Measurements from ENCODE around the gene GRM8.
"Not testable (repeated sequence)": the region's sequence is repeated elsewhere in the genome, so short reads cannot be mapped to it uniquely, and the experiment has no call there.

The GRM8 gene

DNA sequence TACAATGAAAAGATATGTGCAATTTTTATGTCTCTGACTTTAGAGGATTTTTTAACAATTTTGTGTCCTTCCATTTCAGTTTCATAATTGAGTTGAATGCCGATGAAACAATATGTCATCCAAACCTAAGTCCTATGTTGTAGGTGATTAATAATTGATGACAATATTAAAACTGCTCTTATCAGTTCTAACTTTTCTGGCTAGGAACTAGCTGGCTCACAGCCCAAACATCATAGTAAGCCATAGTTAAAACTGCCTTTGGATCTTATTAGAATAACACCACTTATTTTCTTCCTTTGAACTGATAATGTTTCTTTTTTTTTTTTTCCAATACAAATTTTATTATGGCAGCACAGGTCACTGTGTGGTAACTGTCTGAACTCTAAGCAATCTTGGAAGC lies 230.9 kb downstream of the GRM8 start:
- DNase-seq = no peak

DNA sequence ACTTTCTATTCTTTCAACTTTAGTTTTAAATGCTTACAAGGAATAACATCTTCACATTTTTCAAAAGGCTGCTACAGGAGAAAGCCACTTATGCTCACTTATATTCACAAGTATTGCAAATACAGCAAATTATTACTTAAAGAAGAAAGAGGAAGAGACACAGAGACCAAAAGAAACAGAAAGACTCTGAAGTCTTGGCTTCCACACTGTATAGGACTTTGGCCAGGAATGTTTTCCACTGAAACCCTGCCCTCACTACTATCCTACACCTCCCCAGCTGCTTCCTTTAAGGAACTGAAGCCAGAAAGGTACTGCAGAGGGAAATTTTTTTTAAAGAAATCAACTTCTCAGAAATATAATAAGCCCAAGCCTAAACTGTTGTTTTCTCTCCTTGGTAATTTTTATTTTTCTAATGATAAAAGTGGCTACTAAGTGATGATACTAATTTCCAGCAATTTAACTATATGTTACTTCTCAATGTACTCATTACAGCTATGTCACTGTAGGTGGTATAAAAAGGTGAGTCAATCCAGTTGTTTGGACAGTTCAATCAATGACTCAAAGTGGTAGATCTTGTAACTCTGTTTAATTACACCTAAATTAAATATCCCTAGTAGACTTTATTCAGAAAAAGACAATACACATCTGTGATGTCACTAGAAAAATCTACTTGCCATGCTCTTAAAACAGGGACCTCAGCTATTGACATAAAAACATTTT lies 231.6 kb downstream of the GRM8 start:
- no peak for DNase-seq

DNA sequence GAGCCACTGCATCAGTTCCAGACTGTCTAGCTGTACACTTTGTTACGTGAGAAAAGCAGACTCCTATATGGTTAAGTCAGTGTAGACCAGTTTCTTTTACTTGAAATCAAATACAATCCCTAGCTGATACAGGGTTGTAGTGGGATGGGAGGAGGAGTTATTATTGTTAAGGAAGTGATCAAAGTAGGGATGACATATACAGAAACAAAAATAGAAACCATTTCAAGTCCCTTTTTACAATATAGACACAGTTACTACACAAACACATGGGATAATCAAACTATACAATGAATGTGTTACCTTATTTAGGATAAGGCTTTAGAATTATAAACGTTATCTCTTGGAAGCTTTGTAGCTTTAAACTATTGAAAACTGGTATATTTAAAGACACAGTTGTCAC lies 233.9 kb downstream of the GRM8 start:
- DNase-seq = no peak

DNA sequence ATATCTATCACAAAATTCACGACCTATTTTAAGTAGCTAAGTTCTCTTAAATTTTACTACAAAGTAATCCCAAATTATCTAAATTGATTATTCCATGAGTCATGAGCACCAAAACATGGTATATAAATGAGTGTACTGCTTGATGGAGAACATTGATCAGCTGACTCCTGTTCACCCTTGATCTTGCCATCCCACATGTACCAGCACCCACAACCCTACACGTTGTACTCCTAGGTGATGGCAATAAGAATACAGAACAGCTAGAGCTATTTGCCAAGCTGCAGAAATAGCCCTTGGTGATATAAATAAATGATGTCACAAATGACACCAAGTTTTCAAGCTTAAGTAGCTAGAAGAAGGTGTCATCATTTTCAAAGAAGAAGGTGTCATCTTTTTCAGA lies 235.5 kb downstream of the GRM8 start:
- DNase-seq = no peak

DNA sequence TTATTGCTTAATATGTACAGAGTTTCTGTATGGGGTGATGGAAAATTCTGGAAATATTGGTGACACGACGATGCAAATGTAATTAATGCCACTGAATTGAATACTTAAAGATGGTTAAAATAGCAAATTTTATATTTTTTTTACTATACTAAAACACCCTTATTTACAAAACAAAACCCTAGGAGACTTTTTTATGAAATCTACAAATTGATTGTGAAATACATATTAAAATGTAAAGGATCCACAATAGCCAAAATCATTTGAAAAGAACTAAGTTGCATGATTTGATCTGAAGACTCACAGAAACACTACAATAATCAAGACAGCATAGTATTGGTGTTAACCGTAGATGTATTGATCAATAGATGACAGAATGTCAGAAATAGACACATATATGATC lies 252.0 kb downstream of the GRM8 start:
- DNase-seq = no peak

DNA sequence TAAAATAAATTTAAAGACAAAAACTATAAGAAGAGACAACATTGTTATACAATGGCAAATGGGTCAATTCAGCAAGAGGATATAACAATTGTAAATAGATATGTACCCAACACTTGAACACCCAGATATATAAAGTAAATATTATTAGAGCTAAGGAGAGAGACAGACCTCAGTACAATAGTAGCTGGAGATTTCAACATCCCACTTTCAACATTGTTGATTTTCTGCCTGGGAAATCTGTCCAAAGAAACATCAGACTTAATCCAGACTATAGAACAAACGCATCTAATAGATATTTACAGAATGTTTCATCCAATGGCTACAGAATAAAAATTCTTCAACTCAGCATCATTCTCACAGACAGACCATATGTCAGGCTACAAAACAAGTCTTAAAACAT lies 256.1 kb downstream of the GRM8 start:
- DNase-seq = no peak

DNA sequence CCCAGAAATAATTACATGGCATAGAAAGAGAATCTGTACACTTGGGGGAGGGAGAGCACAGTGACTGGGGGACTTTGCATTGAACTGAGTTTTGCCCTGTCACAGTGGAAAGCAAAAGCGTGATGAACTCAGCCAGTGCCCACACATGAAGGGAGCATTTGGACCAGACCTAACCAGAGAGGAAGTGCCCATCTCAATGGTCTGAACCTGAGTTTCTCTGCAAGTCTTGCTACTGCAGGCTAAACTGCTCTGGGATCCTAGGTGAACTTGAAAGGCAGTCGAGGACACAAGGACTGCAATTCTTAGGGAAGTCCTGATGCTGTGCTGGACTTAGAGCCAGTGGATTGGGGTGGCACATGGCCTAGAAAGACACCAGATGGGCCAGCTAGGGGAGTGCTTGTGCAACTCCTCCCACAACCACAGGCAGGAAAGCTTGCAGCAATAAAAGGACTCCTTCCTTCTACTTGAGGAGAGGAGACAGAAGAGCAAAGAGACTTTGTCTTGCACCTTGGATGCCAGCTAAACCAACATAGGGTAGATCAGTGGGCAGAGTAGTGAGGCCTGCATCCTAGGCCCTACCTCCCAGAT lies 259.0 kb downstream of the GRM8 start:
- DNase-seq = no peak

DNA sequence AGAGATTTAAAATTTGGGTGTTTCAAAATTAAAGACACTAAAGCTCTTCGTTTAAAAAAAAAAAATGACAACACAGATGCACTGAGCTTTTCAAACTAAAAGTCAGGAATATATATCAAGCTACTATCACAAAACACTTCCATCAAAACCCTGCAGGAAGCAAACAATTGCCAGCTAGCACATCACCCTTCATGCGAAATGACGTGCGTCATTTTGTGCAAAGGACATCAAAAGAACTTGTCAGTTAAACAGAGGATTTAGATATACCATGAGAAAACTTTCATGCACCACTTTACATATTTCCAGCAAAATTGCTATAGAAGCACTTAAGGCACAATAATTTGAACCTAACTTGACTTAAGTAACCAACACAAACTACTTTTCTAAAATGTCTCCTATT lies 264.7 kb downstream of the GRM8 start:
- no peak for DNase-seq

DNA sequence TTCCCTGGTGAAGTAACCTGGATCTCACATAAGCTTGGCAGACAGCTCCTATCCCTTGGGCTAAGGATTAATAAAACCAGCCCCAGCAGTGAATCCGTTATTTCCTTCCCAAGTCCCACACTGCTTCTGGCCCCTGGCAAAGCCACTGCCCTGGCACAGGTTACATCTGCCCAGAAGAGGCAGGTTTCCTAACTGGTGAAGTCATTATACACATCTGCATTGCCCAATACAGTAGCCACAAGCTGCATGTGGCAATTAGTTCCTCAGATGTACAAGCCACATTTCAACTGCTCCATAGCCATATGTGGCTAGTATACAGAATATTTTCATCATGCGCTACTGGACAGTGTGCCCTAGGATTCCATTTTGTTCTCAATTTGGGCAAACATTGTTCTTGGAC lies 273.0 kb downstream of the GRM8 start:
- no peak for DNase-seq

DNA sequence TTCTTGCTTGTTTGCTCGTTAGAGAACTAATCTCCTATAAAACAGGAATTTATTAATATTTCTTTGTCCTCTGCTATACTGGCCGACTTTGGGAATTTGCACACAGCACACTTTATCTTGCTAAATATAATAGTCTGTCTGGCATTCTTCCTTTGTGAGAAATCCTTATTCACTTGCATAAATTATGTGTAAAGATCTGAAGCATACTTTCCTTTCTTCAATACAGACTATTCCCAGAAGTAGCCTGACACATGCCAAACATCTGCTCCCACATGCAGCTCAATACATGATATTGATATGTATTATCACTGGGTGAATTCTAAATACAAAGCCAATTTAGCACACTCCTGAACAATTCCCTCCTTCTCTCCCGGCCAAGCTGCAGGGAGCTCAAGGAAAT lies 273.9 kb downstream of the GRM8 start:
- DNase-seq = no peak

DNA sequence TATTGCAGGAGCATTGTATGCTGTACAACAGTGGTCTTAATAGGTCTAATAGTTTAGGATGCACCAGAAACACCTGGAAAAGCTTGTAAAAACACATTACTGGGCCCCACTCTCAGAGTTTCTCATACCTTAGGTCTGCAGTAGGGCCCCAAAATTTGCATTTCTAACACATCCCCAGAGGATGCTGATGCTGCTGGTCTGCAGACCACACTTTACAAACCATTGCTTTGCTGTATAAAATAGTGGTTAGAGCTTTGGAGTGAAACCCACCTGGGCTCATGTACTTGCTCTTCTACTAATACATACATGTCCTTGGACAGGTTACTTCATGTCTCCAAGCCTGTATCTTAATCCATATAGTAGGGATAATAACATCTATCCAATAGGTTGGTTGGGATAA lies 279.7 kb downstream of the GRM8 start:
- DNase-seq = no peak

DNA sequence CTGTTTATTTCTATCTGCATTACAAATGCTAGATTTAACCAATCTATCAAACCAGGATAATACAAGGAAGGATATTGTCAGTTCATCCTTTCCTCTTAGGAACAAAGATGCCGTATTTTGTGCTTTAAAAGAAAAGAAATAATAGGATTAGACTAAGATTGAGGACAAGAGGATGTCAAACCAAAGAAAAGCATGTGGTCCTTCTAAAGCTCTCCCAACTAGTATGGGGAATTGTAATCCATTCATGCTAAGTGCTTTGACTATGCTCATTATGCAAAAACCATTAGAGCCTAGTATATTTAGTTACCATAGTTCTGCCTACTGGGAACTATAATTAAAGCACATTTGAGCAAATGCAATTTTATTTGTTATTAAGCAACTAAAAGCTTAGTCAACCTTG lies 280.2 kb downstream of the GRM8 start:
- no peak for DNase-seq

DNA sequence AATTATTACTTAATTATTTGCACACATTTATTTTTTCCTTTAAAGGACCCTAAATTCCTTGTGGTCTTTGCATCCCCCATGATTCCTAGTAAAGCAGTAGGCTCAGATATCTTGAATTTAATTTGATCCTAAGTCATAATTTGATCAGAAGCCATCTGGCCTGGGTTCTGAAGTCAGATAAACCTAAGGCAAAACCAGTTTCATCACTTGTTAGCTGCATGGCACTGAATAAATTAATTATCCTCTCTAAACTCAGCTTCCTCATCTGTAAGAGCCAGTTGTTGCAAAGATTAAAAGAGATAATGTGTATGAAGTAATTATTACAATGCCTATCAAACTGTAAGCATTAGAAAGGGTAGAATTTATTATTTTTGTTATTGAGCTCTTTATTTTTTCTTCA lies 293.1 kb downstream of the GRM8 start:
- no peak for DNase-seq

DNA sequence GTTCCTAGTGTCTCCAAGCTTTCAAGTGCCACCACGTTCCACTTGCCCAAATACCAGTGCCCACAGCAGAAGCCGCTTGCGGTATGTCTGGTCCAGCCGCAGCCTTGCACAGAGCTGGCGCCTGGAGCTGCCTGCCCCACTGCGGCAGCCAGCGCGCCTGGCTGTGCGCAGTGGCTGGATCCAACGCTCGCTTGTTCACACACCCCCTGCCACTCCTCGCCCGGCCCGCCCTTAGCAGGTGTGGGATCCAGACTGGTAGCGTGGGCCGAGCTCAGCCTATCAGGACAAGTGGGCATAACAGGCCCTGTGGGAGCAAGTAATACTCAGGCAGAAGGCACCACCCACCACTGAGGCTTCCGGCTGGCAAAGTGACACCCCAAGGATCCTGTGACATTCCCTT lies 294.4 kb downstream of the GRM8 start:
- DNase-seq = no peak

DNA sequence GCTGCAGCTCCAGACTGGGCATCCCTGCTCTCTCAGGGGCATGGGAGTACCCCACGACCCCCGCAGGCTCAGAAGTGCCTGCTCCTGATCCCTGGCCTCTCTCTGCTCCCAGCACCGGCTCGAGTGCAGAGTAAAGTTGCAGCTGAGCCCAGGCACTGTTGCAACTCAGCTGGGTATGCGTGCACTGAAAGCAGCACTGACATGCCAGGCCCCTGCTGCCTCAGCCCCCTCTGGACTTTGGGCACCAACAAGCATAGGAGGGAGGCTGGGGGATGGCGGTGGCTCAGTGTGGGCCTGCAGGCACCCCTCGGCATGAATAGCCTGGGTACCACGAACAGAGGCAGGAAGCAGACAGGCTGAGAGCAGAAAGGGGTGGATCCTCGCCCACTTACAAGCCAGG lies 295.3 kb downstream of the GRM8 start:
- DNase-seq = no peak

DNA sequence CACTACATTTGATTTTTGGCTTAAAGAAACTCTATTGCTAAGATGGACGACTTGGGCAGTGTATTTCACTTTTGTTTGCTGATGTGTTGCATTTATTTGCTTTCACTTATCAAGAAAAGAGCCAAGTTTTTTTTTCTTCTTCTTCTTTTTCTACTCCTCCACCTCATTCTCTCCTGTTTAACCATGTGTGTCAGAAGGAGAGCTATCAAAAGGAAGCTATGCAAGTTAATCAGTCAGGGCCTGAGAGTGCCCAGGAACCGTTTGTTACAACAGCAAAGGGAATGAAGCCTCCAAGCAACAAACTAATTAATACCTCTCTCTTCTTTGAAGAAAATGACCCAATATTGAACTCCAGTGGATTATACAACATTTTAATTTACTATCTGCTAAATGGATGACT lies 299.3 kb downstream of the GRM8 start:
- no peak for DNase-seq

DNA sequence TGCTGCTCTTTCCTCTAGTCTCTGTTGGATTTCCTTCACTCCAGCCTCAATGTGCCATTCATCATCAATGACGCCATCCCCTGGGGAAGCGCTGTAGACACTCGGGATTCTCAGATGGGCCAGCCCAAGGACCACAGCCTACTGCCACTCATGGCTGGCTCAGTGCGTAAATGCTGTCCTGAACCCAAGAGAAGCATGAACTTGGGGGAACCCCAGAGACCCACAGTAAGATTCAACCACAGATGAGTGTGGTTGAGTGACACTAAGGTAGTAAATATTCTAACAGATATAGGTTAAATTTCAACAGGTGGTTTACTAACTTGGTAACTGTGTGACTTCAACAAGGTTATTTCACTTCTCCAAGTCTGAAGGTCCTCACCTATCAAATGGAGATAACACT lies 304.1 kb downstream of the GRM8 start:
- no peak for DNase-seq

DNA sequence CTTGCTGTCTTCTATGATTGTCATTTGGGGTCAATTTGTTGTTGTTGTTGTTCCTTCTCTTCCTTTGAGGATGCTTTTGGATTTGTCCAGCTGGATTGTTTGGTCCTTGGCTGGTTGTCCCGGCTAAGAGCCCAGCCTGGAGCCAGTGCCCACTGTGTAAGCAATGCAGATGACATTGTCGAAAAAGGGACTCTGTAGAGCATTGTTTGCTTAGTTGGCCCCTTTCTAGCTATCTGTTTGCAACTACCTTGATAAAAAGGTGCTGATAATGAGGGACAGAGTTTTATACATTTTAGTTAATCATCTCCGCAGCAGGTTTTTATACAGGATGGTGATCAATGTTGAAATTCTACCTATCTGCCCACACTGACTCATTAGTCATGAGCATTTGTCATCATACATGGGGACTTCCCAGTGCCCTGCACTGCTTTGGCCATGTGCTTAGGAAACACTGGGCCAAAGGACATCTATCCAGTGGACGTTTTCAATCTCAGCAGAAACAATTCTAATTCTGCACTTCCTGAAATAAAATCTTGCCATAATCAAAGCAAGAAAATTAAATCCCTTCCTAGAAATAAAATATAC lies 311.9 kb downstream of the GRM8 start:
- no peak for DNase-seq

DNA sequence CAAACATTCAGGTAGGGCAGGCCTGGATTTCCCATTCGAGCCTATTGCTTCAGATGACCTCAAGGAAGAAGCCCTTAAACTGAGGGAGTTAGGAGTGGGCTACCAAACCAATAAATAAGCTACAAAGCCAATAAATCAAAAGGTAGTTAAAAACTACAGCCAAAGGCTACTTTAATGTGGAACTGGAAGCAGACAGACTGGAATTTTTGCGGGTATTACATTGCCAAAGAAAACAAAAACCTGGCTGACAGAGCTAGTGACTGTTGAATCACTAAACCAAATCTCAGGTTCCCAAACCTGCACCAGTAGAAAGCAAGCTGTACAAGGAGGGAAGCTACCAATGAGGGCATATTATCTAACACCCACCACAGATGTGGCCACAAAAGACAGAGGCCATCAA lies 315.6 kb downstream of the GRM8 start:
- no peak for DNase-seq

DNA sequence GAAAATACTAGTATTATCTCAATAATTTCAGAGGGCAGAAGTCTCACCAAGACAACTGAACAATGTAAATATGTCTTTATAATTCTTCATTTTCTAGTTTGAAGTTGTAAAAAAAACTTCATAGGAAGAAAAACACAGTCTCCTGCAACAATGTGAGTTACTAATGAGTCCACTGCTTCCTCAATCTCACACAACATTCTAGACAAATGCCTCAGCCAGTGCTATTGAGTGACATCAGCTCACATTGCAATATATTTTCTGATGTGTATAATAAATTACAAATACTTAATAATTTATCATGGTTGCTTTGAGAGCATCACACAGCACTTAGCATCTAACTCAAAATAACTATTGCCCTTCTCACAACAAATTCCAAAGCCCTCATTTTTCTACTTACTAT lies 321.2 kb downstream of the GRM8 start:
- DNase-seq = no peak

DNA sequence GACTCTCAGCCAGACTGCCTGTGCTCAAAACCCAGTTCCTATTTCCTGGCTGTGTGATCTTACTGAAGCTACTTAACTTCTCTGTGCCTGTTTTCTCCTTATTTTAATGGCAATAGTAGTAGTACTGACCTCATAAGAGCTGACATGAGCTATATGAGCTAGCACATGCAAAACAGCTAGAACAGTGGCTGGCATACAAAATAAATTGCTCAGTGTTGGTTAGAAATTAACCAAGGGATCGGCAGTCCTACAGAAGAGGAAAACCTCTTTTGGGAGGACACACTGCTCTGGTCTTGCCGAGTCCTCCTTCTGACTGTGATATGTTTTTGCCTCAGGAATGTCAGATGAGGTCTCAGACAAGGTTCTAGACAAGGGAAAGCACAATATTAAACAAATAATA lies 322.6 kb downstream of the GRM8 start:
- DNase-seq = no peak

DNA sequence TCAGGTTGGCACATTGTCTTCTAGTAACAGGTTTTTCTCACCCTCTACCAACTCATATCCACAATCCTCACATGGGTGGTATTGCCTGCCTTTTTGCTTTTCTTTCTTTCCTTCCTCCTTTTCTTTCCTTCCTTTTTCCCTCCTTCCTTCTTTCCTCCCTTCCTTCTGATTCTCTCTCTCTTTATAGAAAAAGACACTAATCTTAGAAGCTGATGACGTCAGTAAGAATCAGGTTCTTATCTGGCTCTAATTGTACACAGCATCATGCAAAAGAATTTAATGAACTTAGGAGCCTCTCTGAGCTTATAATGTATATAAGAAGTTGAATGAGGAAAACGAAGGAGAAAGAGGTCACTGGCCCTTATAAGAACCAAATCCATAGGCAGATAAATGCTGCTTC lies 328.3 kb downstream of the GRM8 start:
- DNase-seq = no peak

DNA sequence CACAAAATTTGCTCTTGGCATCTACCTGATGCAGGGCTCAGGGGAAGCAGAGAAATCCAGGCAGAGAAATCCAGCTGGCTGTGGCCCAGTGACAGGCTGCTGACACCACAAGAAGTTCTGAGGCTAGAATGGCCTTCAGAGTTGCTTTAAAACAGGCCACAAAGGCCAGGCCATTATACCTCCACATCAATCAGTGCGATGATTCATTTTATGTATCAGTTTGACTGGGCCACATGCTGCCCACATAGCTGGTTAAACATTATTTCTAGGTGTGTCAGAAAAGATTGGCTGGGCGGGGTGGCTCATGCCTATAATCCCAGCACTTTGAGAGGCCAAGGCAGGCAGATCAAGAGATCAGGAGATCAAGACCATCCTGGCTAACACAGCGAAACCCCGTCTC lies 341.1 kb downstream of the GRM8 start:
- DNase-seq = not testable (repeated sequence)

DNA sequence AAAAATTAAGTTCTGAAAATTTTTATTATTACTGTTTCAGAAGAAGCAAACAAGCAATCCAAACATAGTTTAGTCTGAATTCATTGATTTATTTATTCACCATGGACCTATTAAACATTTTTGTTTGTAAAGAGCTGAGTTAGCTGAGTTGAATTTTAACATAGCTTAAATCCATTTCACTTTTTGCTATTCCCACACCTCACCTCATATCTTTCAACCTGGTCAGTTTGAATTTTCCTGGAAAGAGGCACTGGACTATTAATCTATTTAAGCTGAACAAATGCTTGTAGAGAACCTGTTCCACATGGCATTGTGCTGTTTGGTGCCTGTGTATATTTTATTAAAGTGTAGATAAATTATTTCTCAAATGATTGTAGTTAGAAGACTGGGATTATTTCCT lies 344.2 kb downstream of the GRM8 start:
- DNase-seq = not testable (repeated sequence)

DNA sequence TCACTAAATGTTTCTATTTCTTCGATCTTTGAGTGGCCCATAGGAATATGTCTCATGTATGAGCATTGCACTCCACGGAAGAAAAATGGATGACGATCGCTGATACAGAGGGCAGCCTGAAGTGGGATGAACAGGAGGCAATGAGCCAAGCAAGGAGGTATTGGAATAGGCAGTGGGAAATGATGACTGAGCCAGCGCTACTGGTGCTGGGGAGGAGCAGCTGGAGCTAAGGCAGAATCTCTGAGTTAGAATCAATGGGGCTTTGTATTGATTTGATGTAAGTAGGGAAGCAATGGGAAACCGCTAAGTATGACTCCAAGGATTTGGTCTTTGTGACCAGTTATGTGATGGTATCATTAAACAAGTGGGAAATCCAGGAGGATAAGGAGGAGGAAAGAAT lies 345.1 kb downstream of the GRM8 start:
- DNase-seq = not testable (repeated sequence)
